ENCODE results near the gene P2RY6. TPM values are rescaled to one million over a fixed set of nuclear protein-coding genes. Genes with fewer than 3 reads are reported as not detected.

The P2RY6 gene, protein sequence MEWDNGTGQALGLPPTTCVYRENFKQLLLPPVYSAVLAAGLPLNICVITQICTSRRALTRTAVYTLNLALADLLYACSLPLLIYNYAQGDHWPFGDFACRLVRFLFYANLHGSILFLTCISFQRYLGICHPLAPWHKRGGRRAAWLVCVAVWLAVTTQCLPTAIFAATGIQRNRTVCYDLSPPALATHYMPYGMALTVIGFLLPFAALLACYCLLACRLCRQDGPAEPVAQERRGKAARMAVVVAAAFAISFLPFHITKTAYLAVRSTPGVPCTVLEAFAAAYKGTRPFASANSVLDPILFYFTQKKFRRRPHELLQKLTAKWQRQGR
- total RNA-seq = under 1 TPM; 0.50 to 0.66 TPM
- 1 to 10 TPM in 1 of 2 donors, under 1 TPM in 1; 0.96 to 1.4 TPM for polyA plus RNA-seq (ENCODE audit: insufficient read length in 2 of 2)
- long read RNA-seq, donor 1 = 0 reads
- long read RNA-seq, donor 2, partial matches to known transcripts = 0 of 1 reads
- long read RNA-seq, donor 2, other reads (novel, unspliced or antisense) = 0 of 1 reads
- long read RNA-seq, donor 3 = 0 reads
- long read RNA-seq, donor 4 = 0 reads

DNA sequence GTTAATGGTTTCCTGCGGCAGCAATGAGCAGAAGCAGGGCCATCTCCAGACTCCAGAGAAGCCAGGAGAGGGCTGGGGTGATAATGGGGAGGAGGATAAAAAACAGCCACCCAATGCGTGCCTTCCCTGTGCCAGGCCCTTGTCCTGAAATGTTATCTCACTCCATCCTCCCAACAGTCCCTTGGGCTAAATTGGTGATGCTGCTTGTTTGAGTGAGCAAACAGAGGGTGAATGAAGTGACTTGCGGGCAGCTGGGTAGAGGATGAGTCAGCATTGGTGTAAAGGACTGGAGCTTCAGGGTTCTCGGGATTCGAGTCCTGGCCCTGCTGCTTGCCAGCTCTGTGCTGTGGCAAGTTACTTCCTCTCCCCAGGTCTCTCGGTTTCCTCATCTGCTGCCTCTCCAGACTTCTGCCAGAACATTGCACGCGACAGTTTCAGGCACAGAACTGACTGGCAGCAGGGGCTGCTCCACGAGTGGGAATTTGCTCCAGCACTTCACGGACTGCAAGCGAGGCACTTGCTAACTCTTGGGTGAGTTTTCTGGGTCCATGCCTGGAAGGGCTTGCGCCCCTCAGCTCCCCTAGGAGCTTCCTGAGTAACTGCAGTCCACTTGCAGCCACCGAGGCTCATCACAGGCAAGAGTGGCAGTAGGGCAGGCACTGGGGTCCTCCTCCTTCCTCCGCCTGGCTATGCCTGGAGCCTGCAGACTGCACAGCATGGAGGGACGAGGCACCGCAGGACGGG lies at the start of gene P2RY6:
Gene P2RY6, plus strand, starts transcription at position 403 of the 744 bp plus-strand sequence. CDS start 24,181 bp downstream, outside the sequence.
- no peak within 1 kb of the TSS for H3K27ac ChIP-seq (ENCODE audit: low read depth, low read length)

GRCh38 chr11:73223998-73224730 lies 48.0 kb upstream of the P2RY6 start:
- no peak for DNase-seq (ENCODE audit: low read depth in 4 of 6, low spot score in 6 of 6)
- Histone ChIP-seq H3K9me3 (ENCODE audit: control insufficient read depth, insufficient read depth, low read length) (no peaks in the 10 kb centered on the region), H3K4me3 (ENCODE audit: low read depth, low read length) (no peak overlapping the region), H3K27ac (ENCODE audit: low read depth, low read length) (no peak overlapping the region), H3K4me1 (ENCODE audit: control insufficient read depth, insufficient read depth, low read length) (peaks cover 1% of the 10 kb centered on the region), H3K27me3 (ENCODE audit: control insufficient read depth, insufficient read depth, low read length) (peaks cover 15% of the 10 kb centered on the region), H3K36me3 (ENCODE audit: control insufficient read depth, insufficient read depth, low read length) (no peaks in the 10 kb centered on the region)
- WGBS (ENCODE audit: insufficient coverage) = 66% methylated on average over 9 of the region's 10 CpGs

More for the DNA sequence above, at the start of gene P2RY6:
- no peak for DNase-seq (ENCODE audit: low read depth in 4 of 6, low spot score in 6 of 6)
- no peaks in the 10 kb centered on the region for H3K27me3 ChIP-seq (ENCODE audit: control insufficient read depth, insufficient read depth, low read length)
- no peak within 1 kb of the TSS for H3K4me3 ChIP-seq (ENCODE audit: low read depth, low read length)
- no peaks in the 10 kb centered on the region for H3K9me3 ChIP-seq (ENCODE audit: control insufficient read depth, insufficient read depth, low read length)
- H3K4me1 ChIP-seq (ENCODE audit: control insufficient read depth, insufficient read depth, low read length) = no peaks in the 10 kb centered on the region
- 79% methylated on average over 14 of the region's 17 CpGs for WGBS (ENCODE audit: insufficient coverage)
- H3K36me3 ChIP-seq (ENCODE audit: control insufficient read depth, insufficient read depth, low read length) = no peaks in the 10 kb centered on the region

GRCh38 chr11:73225001-73225686 lies 47.0 kb upstream of the P2RY6 start:
- H3K4me3 ChIP-seq (ENCODE audit: low read depth, low read length) = no peak overlapping the region
- H3K36me3 ChIP-seq (ENCODE audit: control insufficient read depth, insufficient read depth, low read length) = no peaks in the 10 kb centered on the region
- H3K27ac ChIP-seq (ENCODE audit: low read depth, low read length) = no peak overlapping the region
- WGBS (ENCODE audit: insufficient coverage) = 56% methylated on average over 3 of the region's 3 CpGs
- H3K4me1 ChIP-seq (ENCODE audit: control insufficient read depth, insufficient read depth, low read length) = peaks cover 2% of the 10 kb centered on the region
- no peak for DNase-seq (ENCODE audit: low read depth in 4 of 6, low spot score in 6 of 6)
- H3K27me3 ChIP-seq (ENCODE audit: control insufficient read depth, insufficient read depth, low read length) = peaks cover 5% of the 10 kb centered on the region
- H3K9me3 ChIP-seq (ENCODE audit: control insufficient read depth, insufficient read depth, low read length) = no peaks in the 10 kb centered on the region

GRCh38 chr11:73225851-73226250 lies 46.3 kb upstream of the P2RY6 start:
- Histone ChIP-seq H3K4me1 (ENCODE audit: control insufficient read depth, insufficient read depth, low read length) (peaks cover 2% of the 10 kb centered on the region), H3K4me3 (ENCODE audit: low read depth, low read length) (no peak overlapping the region), H3K36me3 (ENCODE audit: control insufficient read depth, insufficient read depth, low read length) (no peaks in the 10 kb centered on the region), H3K27me3 (ENCODE audit: control insufficient read depth, insufficient read depth, low read length) (no peaks in the 10 kb centered on the region), H3K9me3 (ENCODE audit: control insufficient read depth, insufficient read depth, low read length) (no peaks in the 10 kb centered on the region), H3K27ac (ENCODE audit: low read depth, low read length) (no peak overlapping the region)
- DNase-seq (ENCODE audit: low read depth in 4 of 6, low spot score in 6 of 6) = no peak
- WGBS (ENCODE audit: insufficient coverage) = 93% methylated on average over 7 of the region's 7 CpGs

GRCh38 chr11:73226297-73227006 lies 45.7 kb upstream of the P2RY6 start:
- Histone ChIP-seq H3K27ac (ENCODE audit: low read depth, low read length) (no peak overlapping the region), H3K36me3 (ENCODE audit: control insufficient read depth, insufficient read depth, low read length) (no peaks in the 10 kb centered on the region), H3K4me1 (ENCODE audit: control insufficient read depth, insufficient read depth, low read length) (peaks cover 2% of the 10 kb centered on the region), H3K9me3 (ENCODE audit: control insufficient read depth, insufficient read depth, low read length) (no peaks in the 10 kb centered on the region), H3K27me3 (ENCODE audit: control insufficient read depth, insufficient read depth, low read length) (no peaks in the 10 kb centered on the region), H3K4me3 (ENCODE audit: low read depth, low read length) (no peak overlapping the region)
- WGBS (ENCODE audit: insufficient coverage) = 77% methylated on average over 5 of the region's 8 CpGs
- DNase-seq (ENCODE audit: low read depth in 4 of 6, low spot score in 6 of 6) = no peak

DNA sequence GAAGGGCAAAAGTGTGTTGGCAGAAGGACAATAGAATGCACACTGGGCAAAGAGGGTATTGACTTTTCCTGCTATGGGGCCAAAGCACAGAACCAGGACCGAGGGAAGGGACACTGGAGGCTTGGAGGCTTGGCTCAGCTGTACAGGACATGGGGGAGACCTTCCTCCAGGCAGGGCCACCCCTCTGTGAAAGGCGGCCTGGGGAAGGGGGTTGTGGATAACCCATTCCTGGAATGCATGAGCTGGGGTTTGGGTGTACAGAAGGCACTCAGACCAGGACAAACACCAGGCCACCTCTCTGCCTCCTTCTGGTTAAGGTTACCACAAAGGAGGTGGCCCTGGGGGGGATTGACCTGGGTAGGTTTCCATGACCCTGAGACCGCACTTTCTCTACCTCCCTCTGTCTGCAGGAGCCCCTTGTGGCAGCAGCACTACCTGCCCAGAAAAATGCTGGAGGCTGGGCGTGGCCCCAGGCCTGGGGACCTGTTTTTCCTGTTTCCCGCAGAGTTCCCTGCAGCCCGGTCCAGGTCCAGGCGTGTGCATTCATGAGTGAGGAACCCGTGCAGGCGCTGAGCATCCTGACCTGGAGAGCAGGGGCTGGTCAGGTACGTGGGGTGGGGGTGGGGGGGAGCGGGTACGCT lies 44.4 kb upstream of the P2RY6 start:
- Histone ChIP-seq H3K27ac (ENCODE audit: low read depth, low read length) (no peak overlapping the region), H3K4me3 (ENCODE audit: low read depth, low read length) (no peak overlapping the region), H3K4me1 (ENCODE audit: control insufficient read depth, insufficient read depth, low read length) (peaks cover 2% of the 10 kb centered on the region), H3K36me3 (ENCODE audit: control insufficient read depth, insufficient read depth, low read length) (no peaks in the 10 kb centered on the region), H3K27me3 (ENCODE audit: control insufficient read depth, insufficient read depth, low read length) (no peaks in the 10 kb centered on the region), H3K9me3 (ENCODE audit: control insufficient read depth, insufficient read depth, low read length) (no peaks in the 10 kb centered on the region)
- no peak for DNase-seq (ENCODE audit: low read depth in 4 of 6, low spot score in 6 of 6)
- 64% methylated on average over 5 of the region's 12 CpGs for WGBS (ENCODE audit: insufficient coverage)

- H3K4me1 ChIP-seq (ENCODE audit: control insufficient read depth, insufficient read depth, low read length) = peaks cover 2% of the 10 kb centered on the region
- no peaks in the 10 kb centered on the region for H3K9me3 ChIP-seq (ENCODE audit: control insufficient read depth, insufficient read depth, low read length)
- DNase-seq (ENCODE audit: low read depth in 4 of 6, low spot score in 6 of 6) = no peak
- H3K4me3 ChIP-seq (ENCODE audit: low read depth, low read length) = no peak overlapping the region
- no peak overlapping the region for H3K27ac ChIP-seq (ENCODE audit: low read depth, low read length)
- no peaks in the 10 kb centered on the region for H3K27me3 ChIP-seq (ENCODE audit: control insufficient read depth, insufficient read depth, low read length)
- 67% methylated on average over 3 of the region's 4 CpGs for WGBS (ENCODE audit: insufficient coverage)
- no peaks in the 10 kb centered on the region for H3K36me3 ChIP-seq (ENCODE audit: control insufficient read depth, insufficient read depth, low read length)
These were observed 43.6 kb upstream of the P2RY6 start for GRCh38 chr11:73228268-73229134.
